NCI-H526 treated with DMSO at 0.1 percent for 48 hours (cell line): ENCODE results near the gene ZNF791.
"Not testable (repeated sequence)": the region's sequence is repeated elsewhere in the genome, so short reads cannot be mapped to it uniquely, and the experiment has no call there.

ENCODE experiments used
- DNase-seq: peaks from one replicate; lab custom pipeline; 2025; lab: John Stamatoyannopoulos, UW

ZNF791 gene

GRCh38 chr19:12629215-12629614 is 18.5 kb downstream of the ZNF791 start:
- no peak for DNase-seq

- DNase-seq, result no peak
Measured at GRCh38 chr19:12636631-12637030, 25.9 kb downstream of the ZNF791 start.

- DNase-seq, result no peak
Measured at GRCh38 chr19:12638611-12639182, 28.0 kb downstream of the ZNF791 start.

- peak; percentile 22 for DNase-seq
Measured at GRCh38 chr19:12639901-12640613, 29.3 kb downstream of the ZNF791 start.

DNA sequence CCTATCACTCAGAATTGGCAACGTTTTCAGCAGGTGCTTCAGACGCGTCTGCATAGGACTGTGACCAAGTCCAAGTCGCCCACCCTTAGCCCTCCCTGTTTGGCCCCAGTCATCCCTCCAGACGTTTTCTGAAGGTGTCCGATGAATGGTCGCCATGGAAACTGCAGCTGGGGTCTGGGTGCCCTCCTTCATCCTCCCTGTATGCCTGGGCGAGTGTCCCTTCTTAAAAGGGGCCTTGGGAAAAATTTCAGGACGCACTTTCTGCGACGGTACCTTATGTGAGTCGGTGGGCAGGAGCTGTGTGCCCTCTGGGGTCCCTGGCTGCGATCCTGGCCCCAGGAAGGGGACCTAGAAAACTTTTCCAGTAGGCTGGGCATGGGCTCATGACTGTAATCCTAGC is 30.7 kb downstream of the ZNF791 start:
- DNase-seq, result no peak

DNA sequence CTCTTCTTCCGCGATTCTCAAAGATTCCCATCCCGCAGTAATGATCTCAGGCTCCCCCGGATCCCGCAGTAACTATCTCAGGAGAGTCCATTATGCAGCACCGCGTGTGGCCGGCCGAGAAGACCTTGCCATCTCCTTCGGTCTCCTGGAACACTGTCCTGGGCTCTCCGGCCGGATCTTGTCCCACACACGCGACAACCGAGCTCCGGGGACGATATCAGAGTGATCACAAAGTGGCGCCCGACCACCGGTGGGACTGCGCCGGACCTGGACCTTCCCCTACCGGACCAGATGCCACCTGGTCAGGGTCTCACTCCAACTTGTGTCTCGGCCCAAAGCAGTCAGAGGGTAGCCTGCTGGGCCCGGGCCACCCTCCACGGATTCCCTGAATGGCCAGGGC is 31.8 kb downstream of the ZNF791 start:
- no peak for DNase-seq

- not testable (repeated sequence) for DNase-seq
Measured at GRCh38 chr19:12643716-12644115, 33.0 kb downstream of the ZNF791 start.

GRCh38 chr19:12646551-12646950 is 35.8 kb downstream of the ZNF791 start:
- DNase-seq, result no peak

DNA sequence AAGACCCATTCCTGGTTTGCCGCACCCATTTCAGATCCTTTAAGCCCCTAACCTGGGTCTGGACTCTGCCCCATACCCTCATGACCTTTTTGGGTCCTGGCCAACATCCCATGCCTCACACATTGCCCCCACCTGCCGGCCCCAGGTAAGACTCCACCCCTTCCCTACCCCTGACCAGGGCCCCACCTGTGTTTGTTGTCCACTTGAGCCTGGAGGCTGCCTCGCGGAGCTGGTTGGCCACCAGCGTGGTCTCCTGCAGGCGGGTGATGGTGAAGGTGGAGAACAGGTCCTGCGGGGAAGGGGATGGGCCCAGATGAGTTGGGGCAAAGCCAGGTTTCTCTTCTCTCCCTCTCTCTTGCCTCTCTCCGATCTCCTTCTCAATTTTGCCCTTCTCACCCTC is 36.3 kb downstream of the ZNF791 start:
- DNase-seq, result no peak

DNA sequence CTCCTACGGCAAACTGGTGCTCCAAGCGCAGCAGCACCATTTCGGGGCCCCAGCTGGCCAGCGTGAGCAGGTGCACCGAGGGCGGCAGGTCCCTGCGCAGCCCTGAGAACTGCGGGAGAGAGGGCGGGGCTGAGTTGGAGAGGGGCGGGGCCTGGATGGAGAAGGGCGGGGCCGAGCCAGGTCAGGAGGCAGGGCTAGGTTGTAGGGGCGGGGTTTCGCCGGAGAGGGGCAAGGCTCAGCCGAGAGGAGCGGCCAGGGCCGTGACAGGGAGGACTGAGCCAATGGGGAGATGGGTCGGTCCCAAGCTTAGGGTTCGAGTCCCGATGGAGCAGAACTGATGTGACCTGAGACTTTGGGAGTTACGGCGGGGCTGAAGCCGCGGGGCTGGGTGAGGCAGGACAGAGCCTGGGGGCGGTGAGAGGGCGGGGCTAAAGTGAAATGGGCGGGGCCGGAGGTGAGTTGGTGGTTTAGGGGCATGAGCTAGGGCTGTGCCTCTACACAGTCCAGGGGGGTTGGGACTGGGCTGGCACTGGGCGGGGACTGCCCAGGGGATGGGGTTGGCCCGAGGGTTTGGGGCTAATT is 36.9 kb downstream of the ZNF791 start:
- peak; percentile 22 for DNase-seq

DNA sequence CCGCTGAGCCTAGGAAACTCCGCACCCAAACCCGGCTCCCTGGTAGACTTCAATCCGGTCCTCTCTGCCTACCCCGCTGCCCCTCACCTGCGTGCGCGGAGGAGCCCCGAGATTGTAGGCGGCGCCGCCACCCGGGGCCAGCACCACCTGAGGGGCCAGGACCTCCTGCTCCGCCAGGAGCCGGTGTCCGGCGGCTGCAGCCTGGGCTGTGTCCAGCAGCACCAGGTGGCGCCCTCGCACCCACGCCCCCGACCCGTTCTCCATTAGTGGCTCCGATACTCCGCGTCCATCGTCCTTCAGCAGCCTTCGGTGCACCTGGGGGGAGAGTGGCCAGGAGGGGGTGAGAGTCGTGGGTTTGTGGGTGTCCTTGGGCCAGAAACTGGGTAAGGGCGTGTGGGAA is 37.4 kb downstream of the ZNF791 start:
- DNase-seq, result no peak

DNA sequence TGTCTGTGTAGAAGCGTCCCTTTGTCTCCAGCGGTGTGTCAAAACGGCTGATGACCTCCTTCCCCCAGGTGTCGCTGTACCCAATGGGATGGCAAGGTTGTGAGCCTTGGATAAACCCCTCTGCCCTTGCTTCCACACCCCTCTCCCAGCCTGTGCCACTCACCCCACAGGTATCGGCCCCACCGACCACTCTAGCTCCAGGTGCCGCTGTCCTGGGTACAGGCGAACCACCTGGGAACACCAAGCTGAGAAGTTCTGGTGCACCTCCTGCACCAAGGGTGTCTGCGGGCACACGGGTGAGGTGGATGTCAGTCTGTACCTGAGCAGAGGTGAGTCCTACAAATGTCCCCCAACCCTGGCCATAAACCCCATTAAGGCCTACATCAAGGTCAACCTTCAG is 39.2 kb downstream of the ZNF791 start:
- DNase-seq, result no peak

GRCh38 chr19:12652219-12652618 is 41.5 kb downstream of the ZNF791 start:
- no peak for DNase-seq

DNA sequence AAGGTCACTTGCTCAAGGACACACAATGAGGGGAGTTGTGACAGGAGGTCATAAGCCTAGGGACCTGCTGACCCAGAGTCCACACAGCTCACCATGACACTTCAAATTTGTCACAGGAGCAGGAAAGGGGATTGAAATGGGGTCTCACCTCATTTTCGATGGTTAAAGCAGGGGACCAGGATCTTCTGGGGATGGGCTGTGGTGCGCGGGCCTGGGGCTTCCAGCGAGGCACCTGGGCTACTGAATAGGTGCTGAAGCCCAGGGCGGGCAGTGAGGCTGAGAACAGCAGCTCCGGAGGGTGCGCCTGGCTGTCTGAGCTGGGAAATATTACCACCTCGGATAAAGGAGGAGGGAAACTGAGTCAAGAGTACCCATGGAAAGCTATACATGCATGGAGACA is 44.8 kb downstream of the ZNF791 start:
- DNase-seq, result no peak

DNA sequence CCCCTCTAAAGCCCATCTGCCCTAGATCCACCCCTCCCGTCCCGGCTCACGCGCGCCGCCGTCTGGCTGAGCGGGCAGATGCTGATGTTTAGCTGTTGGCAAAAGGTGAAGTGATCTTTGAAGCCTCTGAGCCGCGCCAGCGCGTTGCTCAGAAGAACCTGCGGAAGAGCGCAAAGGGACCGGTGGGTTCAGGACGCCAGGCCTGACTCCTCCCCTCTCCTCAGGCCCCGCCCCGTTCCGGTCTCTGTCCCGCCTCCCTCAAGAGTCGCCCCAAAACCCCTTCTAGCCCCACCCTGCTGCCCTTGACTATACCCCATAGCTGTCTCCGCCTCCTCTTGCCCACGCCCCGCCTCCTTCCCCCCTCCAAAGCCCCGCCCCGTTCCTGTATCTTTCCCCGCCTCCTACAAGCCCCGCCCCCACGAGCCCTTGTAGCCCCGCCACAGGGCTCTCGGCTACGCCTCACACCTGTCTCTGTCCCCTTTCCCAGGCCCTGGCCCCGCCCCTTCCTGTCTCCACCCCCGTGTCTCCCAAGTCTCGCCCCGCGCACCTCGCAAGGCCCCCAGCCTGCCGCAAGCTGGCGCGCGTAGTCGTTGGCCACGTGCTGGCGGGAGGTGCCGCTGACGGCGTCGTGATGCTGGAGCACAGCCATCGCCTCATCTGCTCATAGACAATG is 46.3 kb downstream of the ZNF791 start:
- no peak for DNase-seq

- no peak for DNase-seq
Measured at GRCh38 chr19:12657966-12658365, 47.2 kb downstream of the ZNF791 start.

- no peak for DNase-seq
Measured at GRCh38 chr19:12660980-12661379, 50.3 kb downstream of the ZNF791 start.

GRCh38 chr19:12664406-12665280 is 53.9 kb downstream of the ZNF791 start:
- no peak for DNase-seq

GRCh38 chr19:12665281-12665573 is 54.5 kb downstream of the ZNF791 start:
- DNase-seq, result no peak

DNA sequence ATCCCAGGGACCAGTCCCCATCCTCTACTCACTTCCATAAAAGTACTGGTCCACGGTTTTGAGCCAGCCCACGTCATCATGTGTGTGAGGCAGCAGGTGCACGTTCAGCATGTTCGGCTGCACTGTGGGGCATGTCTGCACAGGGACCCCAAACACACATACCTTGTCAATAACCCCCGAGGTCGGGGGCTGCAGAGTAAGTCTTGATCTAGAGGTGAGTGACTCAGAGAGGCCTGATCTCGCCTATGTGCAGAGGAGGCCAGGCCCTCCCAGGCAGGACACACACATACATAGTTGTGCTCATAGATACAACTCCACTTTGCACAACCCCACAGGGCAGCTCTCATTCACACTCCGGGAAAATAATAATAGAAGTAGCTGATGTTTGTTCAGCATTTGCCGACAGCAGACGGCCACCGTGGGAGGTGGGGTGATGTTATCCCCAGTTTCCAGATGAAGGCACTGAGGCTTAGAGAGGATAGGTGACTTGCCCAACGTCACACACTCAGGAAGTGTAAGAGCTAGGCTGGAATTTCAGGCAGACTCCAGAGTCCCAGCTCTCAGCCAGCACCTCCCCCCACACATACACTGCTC is 55.0 kb downstream of the ZNF791 start:
- no peak for DNase-seq

- DNase-seq, result peak; percentile 15
Measured at GRCh38 chr19:12666265-12667048, 55.7 kb downstream of the ZNF791 start, which contains the start of the genes MAN2B1 and WDR83. Gene MAN2B1, minus strand, starts transcription at chr19:12666742. Its CDS starts 41 bp downstream, at chr19:12666701. Gene WDR83, plus strand, starts transcription at chr19:12666807. Its CDS starts 2,984 bp downstream, at chr19:12669791.
